Fibroblast of the aortic adventitia (primary cell): Measurements from ENCODE around the gene RAD51B. TPM values are rescaled to one million over a fixed set of nuclear protein-coding genes. Genes with fewer than 3 reads are reported as not detected.

Experiments used
- DNase-seq: peaks from one replicate; pipeline ENCODE4 v3.0.0-alpha.2; 2010; ENCODE audit warnings: low read depth
- H3K4me3 ChIP-seq: 2 replicates; pipeline ENCODE4 v1.5.1; 2011; ENCODE audit warnings: low read depth, mild to moderate bottlenecking, control low read depth, low read length, moderate library complexity
- total RNA-seq: library from RNA; depleted of rRNA; stranded (reverse); fragments of >200 nt; gene quantifications from 2 replicates; pipeline ENCODE4 v1.2.3, GENCODE V29; 2012; ENCODE audit warnings: low replicate concordance
- TF ChIP-seq, protein P1 (sequence below): IDR thresholded peaks from 2 replicates; pipeline ENCODE4 v1.5.1; 2011; ENCODE audit warnings: mild to moderate bottlenecking, low read length, control low read depth, inconsistent platforms; ENCODE audit not compliant: insufficient read depth

RAD51B gene
- total RNA-seq, 1 donor: 28.7 TPM

DNA sequence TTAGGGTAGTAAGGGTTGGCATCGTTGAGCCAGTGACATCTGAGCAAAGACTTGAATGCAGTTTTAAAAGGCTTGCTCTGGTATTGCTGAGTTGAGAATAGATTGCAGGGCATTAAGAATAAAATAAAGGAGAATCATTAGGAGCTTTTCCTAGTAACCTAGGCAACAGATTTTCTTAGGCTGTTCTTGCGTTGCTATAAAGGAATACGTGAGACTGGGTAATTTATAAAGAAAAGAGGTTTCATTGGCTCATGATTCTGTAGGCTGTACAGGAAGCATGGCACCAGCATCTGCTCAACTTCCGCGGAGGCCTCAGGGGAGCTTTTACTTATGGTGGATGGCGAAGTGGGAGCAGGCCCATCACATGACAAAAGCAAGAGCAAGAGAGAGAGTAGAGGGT is 97.4 kb downstream of the RAD51B start:
- DNase-seq: no peak
- H3K4me3 ChIP-seq: no peak overlapping the region
- TF ChIP-seq, protein P1, sequence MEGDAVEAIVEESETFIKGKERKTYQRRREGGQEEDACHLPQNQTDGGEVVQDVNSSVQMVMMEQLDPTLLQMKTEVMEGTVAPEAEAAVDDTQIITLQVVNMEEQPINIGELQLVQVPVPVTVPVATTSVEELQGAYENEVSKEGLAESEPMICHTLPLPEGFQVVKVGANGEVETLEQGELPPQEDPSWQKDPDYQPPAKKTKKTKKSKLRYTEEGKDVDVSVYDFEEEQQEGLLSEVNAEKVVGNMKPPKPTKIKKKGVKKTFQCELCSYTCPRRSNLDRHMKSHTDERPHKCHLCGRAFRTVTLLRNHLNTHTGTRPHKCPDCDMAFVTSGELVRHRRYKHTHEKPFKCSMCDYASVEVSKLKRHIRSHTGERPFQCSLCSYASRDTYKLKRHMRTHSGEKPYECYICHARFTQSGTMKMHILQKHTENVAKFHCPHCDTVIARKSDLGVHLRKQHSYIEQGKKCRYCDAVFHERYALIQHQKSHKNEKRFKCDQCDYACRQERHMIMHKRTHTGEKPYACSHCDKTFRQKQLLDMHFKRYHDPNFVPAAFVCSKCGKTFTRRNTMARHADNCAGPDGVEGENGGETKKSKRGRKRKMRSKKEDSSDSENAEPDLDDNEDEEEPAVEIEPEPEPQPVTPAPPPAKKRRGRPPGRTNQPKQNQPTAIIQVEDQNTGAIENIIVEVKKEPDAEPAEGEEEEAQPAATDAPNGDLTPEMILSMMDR: no peak

DNA sequence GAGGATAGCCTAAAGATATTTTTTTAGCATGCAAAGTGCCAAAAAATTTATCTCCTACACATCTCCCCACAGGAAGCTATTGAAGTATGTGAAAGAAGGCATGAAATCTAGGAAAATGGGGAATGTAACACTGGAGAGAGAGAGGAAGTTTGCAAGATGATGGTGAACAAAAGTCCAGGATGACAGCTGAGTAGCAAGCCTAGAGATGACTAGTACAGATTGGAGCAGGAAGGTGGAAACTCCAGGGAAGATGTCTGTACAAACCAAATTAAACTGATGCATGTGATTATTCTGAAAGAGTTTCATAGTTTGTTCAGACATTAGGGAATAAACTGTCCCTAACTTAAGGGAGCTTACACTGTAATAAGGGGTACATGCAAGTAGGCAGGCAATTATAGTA is 99.3 kb downstream of the RAD51B start:
- TF ChIP-seq, protein P1: no peak
- no peak for DNase-seq
- no peak overlapping the region for H3K4me3 ChIP-seq

DNA sequence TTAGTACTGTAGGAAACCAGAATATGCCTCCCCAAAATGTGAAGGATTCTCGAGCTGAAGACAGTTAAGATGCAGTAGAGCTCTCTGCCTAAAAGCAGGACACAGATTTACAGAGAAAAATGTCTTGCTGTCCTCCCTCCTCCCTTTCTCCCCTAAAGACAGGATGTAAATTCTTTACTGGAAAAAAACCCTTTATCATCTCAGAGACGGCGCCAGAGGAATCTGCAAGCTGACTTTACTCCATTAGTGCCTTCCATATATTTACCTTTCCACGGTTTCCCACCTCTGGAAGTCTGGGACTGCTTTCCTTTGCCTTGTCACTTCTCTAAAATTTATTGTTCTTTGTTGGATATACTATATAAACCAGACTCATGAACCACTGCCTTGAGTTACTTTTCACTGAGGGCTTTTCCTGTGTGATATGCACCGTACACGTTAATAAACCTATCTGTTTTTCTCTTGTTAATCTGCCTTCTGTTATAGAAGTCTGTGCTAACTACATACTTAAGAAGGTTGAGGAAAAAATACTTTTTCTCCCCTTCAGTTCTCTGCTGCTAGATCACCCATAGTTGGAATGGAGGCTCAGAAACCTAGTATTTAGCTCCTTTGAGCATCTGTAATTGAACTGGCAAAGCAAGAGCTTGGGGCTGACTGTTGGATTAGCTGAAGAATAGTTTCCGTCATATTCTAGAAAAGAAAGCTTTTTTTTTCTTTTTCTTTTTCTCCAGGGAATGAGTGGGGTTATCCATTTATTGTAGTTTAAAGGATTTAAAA is 99.9 kb downstream of the RAD51B start:
- peak; percentile 6 for DNase-seq
- no peak overlapping the region for H3K4me3 ChIP-seq
- TF ChIP-seq, protein P1: no peak

DNA sequence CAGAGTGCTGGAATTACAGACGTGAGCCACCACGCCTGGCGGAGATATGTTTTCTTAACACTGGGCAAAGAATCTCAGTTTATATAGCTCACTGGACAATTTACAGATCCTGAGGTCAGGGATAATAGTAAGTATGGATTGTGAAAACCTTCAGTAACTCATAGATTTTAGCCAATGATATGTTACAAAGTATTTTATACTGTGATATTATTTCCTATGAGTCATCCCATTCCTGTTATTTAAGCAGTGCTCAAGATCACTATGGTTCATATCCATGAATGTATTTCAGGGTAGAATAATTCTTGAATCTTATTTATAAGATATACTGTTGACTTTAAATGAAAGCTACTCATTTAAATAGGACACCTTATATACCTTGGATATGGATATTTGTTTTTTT is 107.2 kb downstream of the RAD51B start:
- no peak for DNase-seq
- TF ChIP-seq, protein P1: no peak
- no peak overlapping the region for H3K4me3 ChIP-seq

DNA sequence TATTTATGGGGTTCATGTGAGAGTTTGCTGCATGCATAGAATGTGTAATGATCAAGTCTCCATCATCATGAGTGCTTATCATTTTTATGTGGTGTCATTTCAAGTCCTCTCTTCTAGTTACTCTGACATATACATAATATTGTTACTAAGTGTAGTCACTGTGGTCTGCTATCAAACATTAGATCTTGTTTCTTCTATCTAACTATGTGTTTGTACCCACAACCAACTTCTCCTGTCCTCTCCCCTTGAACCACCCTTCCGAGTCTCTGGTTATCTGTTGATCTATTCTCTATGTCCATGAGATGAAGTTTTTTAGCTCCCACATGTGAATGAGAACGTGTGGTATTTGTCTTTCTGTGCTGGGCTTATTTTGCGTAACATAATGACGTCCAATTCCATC is 107.7 kb downstream of the RAD51B start:
- DNase-seq: no peak
- no peak overlapping the region for H3K4me3 ChIP-seq
- TF ChIP-seq, protein P1: no peak

DNA sequence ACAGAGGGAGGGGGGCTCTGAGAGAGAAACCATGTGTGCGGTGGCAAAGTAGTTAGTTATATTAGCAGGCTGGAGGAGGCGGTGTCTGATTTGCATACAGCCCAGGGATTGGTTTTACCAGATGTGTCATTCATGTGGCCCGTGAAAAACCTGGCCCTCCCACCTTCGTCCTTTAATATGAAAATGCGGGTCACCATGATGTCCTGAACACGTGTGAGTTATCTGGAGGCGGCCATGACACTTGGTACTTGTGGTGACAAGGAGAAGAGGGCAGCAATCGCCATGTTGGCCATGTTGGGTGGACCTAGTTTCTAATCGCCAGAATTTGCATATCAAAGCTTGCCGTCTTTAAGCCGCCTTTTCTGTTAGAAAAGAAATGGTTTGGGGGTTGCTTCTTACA is 108.8 kb downstream of the RAD51B start:
- no peak for DNase-seq
- no peak overlapping the region for H3K4me3 ChIP-seq
- TF ChIP-seq, protein P1: no peak
